B cell (primary cell): Measurements from ENCODE around the gene SLC18A3. TPM values are rescaled to one million over a fixed set of nuclear protein-coding genes. Genes with fewer than 3 reads are reported as not detected.

Experiments
- ATAC-seq: fragments of 200-7000 bp; cut with Tn5 transposase; one replicate; pipeline ENCODE4 v1.10.0; 2021; ENCODE audit warnings: low read depth, mild to moderate bottlenecking, moderate number of reproducible peaks, moderate library complexity
- CTCF ChIA-PET: fragments of 350-600 bp; sonication (Branson Sonifier 250); formaldehyde crosslinking; loops from one replicate; lab custom pipeline; 2021; ENCODE audit warnings: antibody characterized with exemption, inconsistent platforms; lab: Charles Lee
- POLR2A ChIA-PET: fragments of 350-600 bp; sonication (Branson Sonifier 250); formaldehyde crosslinking; loops from one replicate; lab custom pipeline; 2021; ENCODE audit warnings: antibody characterized with exemption; lab: Charles Lee
- DNase-seq: peaks from one replicate; pipeline ENCODE4 v3.0.0; 2013
- H2AFZ ChIP-seq: 2 replicates; pipeline ENCODE4 v1.6.1; 2012; ENCODE audit warnings: mild to moderate bottlenecking, low read depth, low read length; ENCODE audit not compliant: insufficient read depth, poor library complexity, severe bottlenecking
- H3K27ac ChIP-seq, 2 donors: 1 replicate in 1 of 2; 2 replicates in 1 of 2; pipeline ENCODE4 v1.5.1; 2012 to 2013; ENCODE audit warnings: low read length in 2 of 2, mild to moderate bottlenecking in 2 of 2, moderate library complexity in 1 of 2
- H3K27me3 ChIP-seq, 4 experiments: fragments of 200-600 bp in 1 of 4; sonication (generic) in 1 of 4; replicated peaks in 1 of 4; 1 replicate in 2 of 4; 2 replicates in 2 of 4; pipeline versions ENCODE4 v1.6.1 to v1.7.0; 2013 to 2016; ENCODE audit warnings: low read length in 3 of 4, mild to moderate bottlenecking in 2 of 4, mixed read lengths in 1 of 4, moderate library complexity in 1 of 4; ENCODE audit not compliant: insufficient read depth in 4 of 4, control insufficient read depth in 3 of 4; ENCODE audit errors: control extremely low read depth in 1 of 4
- H3K36me3 ChIP-seq, 2 experiments: replicated peaks in 1 of 2; 1 replicate in 1 of 2; 2 replicates in 1 of 2; pipeline versions ENCODE4 v1.6.1 to v1.7.1; 2013; ENCODE audit warnings: low read length in 1 of 2; ENCODE audit not compliant: insufficient read depth in 2 of 2, control insufficient read depth in 1 of 2; ENCODE audit errors: control extremely low read depth in 1 of 2, extremely low read depth in 1 of 2
- H3K4me1 ChIP-seq, 2 donors: fragments of 200-600 bp in 1 of 2; sonication (generic) in 1 of 2; 1 replicate in 1 of 2; 2 replicates in 1 of 2; pipeline versions ENCODE4 v1.5.1 to v1.6.1; 2013 to 2017; ENCODE audit warnings: low read length in 2 of 2; ENCODE audit not compliant: control insufficient read depth in 2 of 2, insufficient read depth in 2 of 2
- H3K4me2 ChIP-seq: replicated peaks from 2 replicates; pipeline ENCODE3; 2012; ENCODE audit warnings: mild to moderate bottlenecking, low read depth, low read length; ENCODE audit not compliant: poor library complexity, severe bottlenecking
- H3K4me3 ChIP-seq, 5 experiments: fragments of 200-600 bp in 1 of 5; sonication (generic) in 1 of 5; 1 replicate in 3 of 5; 2 replicates in 2 of 5; pipeline versions ENCODE4 v1.5.1 to v1.7.0; 2011 to 2016; ENCODE audit warnings: low read length in 4 of 5, mild to moderate bottlenecking in 4 of 5, low read depth in 2 of 5, control low read depth in 1 of 5, moderate library complexity in 1 of 5; ENCODE audit not compliant: insufficient read depth in 1 of 5; ENCODE audit errors: control extremely low read depth in 1 of 5, extremely low read depth in 1 of 5
- H3K79me2 ChIP-seq: fragments of 200-600 bp; sonication (generic); one replicate; pipeline ENCODE4 v1.6.0; 2016; ENCODE audit warnings: low read length; ENCODE audit not compliant: control insufficient read depth, insufficient read depth
- H3K9ac ChIP-seq: fragments of 200-600 bp; sonication (generic); 2 replicates; pipeline ENCODE4 v1.6.1; 2017; ENCODE audit warnings: mild to moderate bottlenecking, low read length, moderate library complexity
- H3K9me3 ChIP-seq, 3 donors: one replicate each; pipeline versions ENCODE4 v1.6.1 to v1.7.1; 2013; ENCODE audit warnings: low read length in 2 of 3; ENCODE audit not compliant: control insufficient read depth in 2 of 3, insufficient read depth in 1 of 3; ENCODE audit errors: control extremely low read depth in 1 of 3
- H4K20me1 ChIP-seq: 2 replicates; pipeline ENCODE4 v1.6.0; 2012; ENCODE audit warnings: mild to moderate bottlenecking, low read length; ENCODE audit not compliant: insufficient read depth, control insufficient read depth, poor library complexity, severe bottlenecking
- H3K27ac Mint-ChIP-seq: one replicate; pipeline ENCODE4 v1.8.0; 2021; ENCODE audit warnings: mixed read lengths
- H3K27me3 Mint-ChIP-seq: one replicate; pipeline ENCODE4 v1.8.0; 2021; ENCODE audit warnings: mixed read lengths
- H3K4me1 Mint-ChIP-seq: one replicate; pipeline ENCODE4 v1.8.0; 2021; ENCODE audit warnings: mixed read lengths
- H3K4me3 Mint-ChIP-seq: one replicate; pipeline ENCODE4 v1.8.0; 2021; ENCODE audit warnings: mixed read lengths
- H3K9me3 Mint-ChIP-seq: one replicate; pipeline ENCODE4 v1.8.0; 2022; ENCODE audit warnings: mixed read lengths; ENCODE audit not compliant: insufficient read depth
- CTCF ChIP-seq: fragments of 200-600 bp; IDR thresholded peaks from one replicate; pipeline ENCODE4 v1.8.0; 2022; ENCODE audit warnings: antibody characterized with exemption, mild to moderate bottlenecking
- EZH2 ChIP-seq: IDR thresholded peaks from 2 replicates; pipeline ENCODE4 v1.6.1; 2012; ENCODE audit warnings: borderline replicate concordance, low read depth, mild to moderate bottlenecking, moderate library complexity, low read length; ENCODE audit not compliant: insufficient read depth, poor library complexity, severe bottlenecking
- WGBS: methylation state at CpG from one replicate; pipeline ENCODE4 v1.1.5; 2013; ENCODE audit warnings: missing lambda C conversion rate; ENCODE audit not compliant: insufficient coverage; 5-methylcytosine and 5-hydroxymethylcytosine counted together
- intact Hi-C: fragments of 100-400 bp; cut with micrococcal nuclease; formaldehyde crosslinking; loops from one replicate; pipeline ENCODE4 v1.10.0; 2022
- polyA plus RNA-seq: library from polyadenylated mRNA; depleted of rRNA; stranded (reverse); fragments of >200 nt; gene quantifications from 2 replicates; pipeline ENCODE4 v1.2.3, GENCODE V29; 2012
- total RNA-seq, 2 donors: library from RNA; stranded (reverse); fragments of 120-200 nt in 1 of 2; gene quantifications; 1 replicate in 1 of 2; 2 replicates in 1 of 2; pipeline versions ENCODE4 v1.2.3 to v1.2.4, GENCODE V29; 2013 to 2022

SLC18A3 gene
- total and polyA plus RNA-seq, 2 donors (not counting 1 experiment from before 2014, with no cell fraction given), result not detected

GRCh38 chr10:49620841-49621378, 10.8 kb downstream of the SLC18A3 start:
- DNase-seq (no peak), ATAC-seq (no peak)
- Histone ChIP-seq H2AFZ (no peak overlapping the region), H3K36me3 (no peaks in the 10 kb centered on the region), H3K79me2 (no peaks in the 10 kb centered on the region), H3K4me1 (no peaks in the 10 kb centered on the region), H3K4me3 (no peak overlapping the region), H3K4me2 (no peak overlapping the region), H3K9ac (no peak overlapping the region), H3K27ac (no peak overlapping the region), H3K27me3 (peaks cover 0 to 16% (median 4%) of the 10 kb centered on the region in 4 experiments), H3K9me3 (no peaks in the 10 kb centered on the region), H4K20me1 (no peaks in the 10 kb centered on the region)
- no peak for TF ChIP-seq CTCF
- TF ChIP-seq EZH2, result no peak
- CTCF ChIA-PET, result no interaction called here
- no peaks in the 10 kb centered on the region for H3K9me3 Mint-ChIP-seq
- H3K4me3 Mint-ChIP-seq, result no peak overlapping the region
- no peaks in the 10 kb centered on the region for H3K4me1 Mint-ChIP-seq
- 68% methylated on average over 4 of the region's 6 CpGs for WGBS
- POLR2A ChIA-PET, result no interaction called here
- H3K27me3 Mint-ChIP-seq, result peaks cover 56% of the 10 kb centered on the region
- intact Hi-C loops, result no loop called here
- no peak overlapping the region for H3K27ac Mint-ChIP-seq

GRCh38 chr10:49621561-49621960, 11.5 kb downstream of the SLC18A3 start:
- ChIA-PET CTCF (no interaction called here), POLR2A (no interaction called here)
- Histone ChIP-seq H3K27ac (no peak overlapping the region), H2AFZ (no peak overlapping the region), H3K4me3 (no peak overlapping the region), H4K20me1 (no peaks in the 10 kb centered on the region), H3K79me2 (no peaks in the 10 kb centered on the region), H3K4me1 (no peaks in the 10 kb centered on the region), H3K36me3 (no peaks in the 10 kb centered on the region), H3K9ac (no peak overlapping the region), H3K4me2 (no peak overlapping the region), H3K9me3 (no peaks in the 10 kb centered on the region), H3K27me3 (peaks cover 0 to 17% (median 4%) of the 10 kb centered on the region in 4 experiments)
- Mint-ChIP-seq H3K4me3 (no peak overlapping the region), H3K4me1 (no peaks in the 10 kb centered on the region), H3K9me3 (no peaks in the 10 kb centered on the region), H3K27ac (no peak overlapping the region), H3K27me3 (peaks cover 50% of the 10 kb centered on the region)
- intact Hi-C loops, result no loop called here
- 70% methylated on average over 5 of the region's 6 CpGs for WGBS
- TF ChIP-seq EZH2, result no peak
- DNase-seq (no peak), ATAC-seq (no peak)
